SU-DHL-6 (cell line): ENCODE measurements around the gene ANO7.

Experiments used
- EZH2phosphoT487 ChIP-seq: fragments of 200-600 bp; sonication (generic), shearing (Covaris generic); conservative IDR thresholded peaks from 2 replicates; pipeline ENCODE4 v1.6.1; 2018; ENCODE audit warnings: mild to moderate bottlenecking, antibody characterized with exemption, low read length, moderate library complexity, mixed read lengths
- TF ChIP-seq, protein P1 (sequence below): fragments of 200-600 bp; sonication (generic); IDR thresholded peaks from one replicate; pipeline ENCODE4 v1.5.1; 2017; ENCODE audit warnings: antibody characterized with exemption, mild to moderate bottlenecking, low read length, moderate library complexity; ENCODE audit not compliant: insufficient read depth, poor library complexity, severe bottlenecking

DNA sequence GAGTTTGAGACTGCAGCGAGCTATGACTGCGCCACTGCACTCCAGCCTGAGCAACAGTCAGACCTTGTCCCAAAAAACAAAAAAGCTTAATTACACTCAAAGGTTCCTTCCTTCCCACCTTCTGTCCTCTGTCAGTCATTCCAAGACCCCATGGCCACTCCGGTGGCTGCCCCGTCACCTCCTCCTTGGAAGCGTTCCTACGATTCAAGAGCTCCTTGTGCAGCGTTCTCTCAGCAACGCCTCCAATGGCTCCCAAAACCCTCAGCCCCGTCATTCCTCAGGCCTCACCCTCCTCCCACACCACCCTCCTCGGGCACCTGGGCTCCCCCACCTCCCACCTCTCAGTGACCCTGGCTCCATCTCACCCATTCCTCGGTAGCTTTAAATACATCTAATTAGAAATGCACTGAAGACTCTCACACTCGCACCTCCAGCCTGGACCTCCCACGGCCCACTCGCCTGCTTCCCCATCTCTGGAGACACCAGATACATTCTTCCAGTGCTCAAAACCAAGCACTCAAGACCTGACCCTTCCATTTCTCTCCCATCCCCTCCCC is 47.2 kb upstream of the ANO7 start:
- TF ChIP-seq, protein P1, sequence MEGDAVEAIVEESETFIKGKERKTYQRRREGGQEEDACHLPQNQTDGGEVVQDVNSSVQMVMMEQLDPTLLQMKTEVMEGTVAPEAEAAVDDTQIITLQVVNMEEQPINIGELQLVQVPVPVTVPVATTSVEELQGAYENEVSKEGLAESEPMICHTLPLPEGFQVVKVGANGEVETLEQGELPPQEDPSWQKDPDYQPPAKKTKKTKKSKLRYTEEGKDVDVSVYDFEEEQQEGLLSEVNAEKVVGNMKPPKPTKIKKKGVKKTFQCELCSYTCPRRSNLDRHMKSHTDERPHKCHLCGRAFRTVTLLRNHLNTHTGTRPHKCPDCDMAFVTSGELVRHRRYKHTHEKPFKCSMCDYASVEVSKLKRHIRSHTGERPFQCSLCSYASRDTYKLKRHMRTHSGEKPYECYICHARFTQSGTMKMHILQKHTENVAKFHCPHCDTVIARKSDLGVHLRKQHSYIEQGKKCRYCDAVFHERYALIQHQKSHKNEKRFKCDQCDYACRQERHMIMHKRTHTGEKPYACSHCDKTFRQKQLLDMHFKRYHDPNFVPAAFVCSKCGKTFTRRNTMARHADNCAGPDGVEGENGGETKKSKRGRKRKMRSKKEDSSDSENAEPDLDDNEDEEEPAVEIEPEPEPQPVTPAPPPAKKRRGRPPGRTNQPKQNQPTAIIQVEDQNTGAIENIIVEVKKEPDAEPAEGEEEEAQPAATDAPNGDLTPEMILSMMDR = no peak
- no peak for TF ChIP-seq EZH2phosphoT487
